ENCODE results near the gene STEAP2. TPM values are rescaled to one million over a fixed set of nuclear protein-coding genes. Genes with fewer than 3 reads are reported as not detected.

STEAP2 gene
- polyA plus RNA-seq, 1 experiment, result 6.4 TPM

DNA sequence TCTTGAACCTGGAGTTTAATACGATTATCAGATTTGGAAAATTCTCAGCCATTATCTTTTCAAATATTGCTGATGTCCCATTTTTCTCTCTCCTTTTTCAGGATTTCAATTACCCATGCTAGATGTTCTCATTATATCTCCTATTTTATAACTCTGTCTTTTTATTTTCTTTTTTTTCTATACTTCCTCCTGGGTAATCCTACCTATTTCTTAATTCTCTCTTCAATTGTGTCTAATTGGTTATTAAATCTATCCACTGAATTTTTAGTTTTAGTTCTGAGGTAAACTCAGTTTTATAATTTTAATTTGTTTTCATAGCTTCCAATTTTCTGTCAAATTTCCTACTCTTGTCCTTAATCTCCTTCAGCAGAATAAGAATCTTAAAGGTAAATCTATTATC is 41.6 kb upstream of the STEAP2 start:
- TF ChIP-seq, protein P1, sequence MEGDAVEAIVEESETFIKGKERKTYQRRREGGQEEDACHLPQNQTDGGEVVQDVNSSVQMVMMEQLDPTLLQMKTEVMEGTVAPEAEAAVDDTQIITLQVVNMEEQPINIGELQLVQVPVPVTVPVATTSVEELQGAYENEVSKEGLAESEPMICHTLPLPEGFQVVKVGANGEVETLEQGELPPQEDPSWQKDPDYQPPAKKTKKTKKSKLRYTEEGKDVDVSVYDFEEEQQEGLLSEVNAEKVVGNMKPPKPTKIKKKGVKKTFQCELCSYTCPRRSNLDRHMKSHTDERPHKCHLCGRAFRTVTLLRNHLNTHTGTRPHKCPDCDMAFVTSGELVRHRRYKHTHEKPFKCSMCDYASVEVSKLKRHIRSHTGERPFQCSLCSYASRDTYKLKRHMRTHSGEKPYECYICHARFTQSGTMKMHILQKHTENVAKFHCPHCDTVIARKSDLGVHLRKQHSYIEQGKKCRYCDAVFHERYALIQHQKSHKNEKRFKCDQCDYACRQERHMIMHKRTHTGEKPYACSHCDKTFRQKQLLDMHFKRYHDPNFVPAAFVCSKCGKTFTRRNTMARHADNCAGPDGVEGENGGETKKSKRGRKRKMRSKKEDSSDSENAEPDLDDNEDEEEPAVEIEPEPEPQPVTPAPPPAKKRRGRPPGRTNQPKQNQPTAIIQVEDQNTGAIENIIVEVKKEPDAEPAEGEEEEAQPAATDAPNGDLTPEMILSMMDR (IDR thresholded peaks at IDR 0.05; ENCODE audit: low read depth, low read length), result no peak
- ChIA-PET CTCF (interaction anchor here (1.0 kb wide), 1 partner anchor 41 kb away, joined by 5 read pairs; the partner anchor contains the start of gene STEAP2), POLR2A (no interaction called here)
- H3K27me3 ChIP-seq (ENCODE audit: control insufficient read depth, insufficient read depth, low read length), result no peaks in the 10 kb centered on the region
- no peaks in the 10 kb centered on the region for H3K9me3 ChIP-seq (ENCODE audit: control insufficient read depth, insufficient read depth, low read length)
- DNase-seq (ENCODE audit: low read depth, low spot score), result no peak
- H3K27ac ChIP-seq (ENCODE audit: low read depth, low read length), result no peak overlapping the region
- H3K4me3 ChIP-seq (ENCODE audit: low read depth, low read length), result no peak overlapping the region

- Histone ChIP-seq H3K9me3 (ENCODE audit: control insufficient read depth, insufficient read depth, low read length) (peaks cover 13% of the 10 kb centered on the region), H3K4me3 (ENCODE audit: low read depth, low read length) (no peak overlapping the region), H3K27me3 (ENCODE audit: control insufficient read depth, insufficient read depth, low read length) (no peaks in the 10 kb centered on the region), H3K27ac (ENCODE audit: low read depth, low read length) (no peak overlapping the region)
- ChIA-PET CTCF (interaction anchor here (0.8 to 1.7 kb wide), 4 partner anchors 18 to 174 kb away, joined by 3 to 4 read pairs (median 4); partner anchors contain the start of genes GTPBP10, STEAP1 and STEAP2), POLR2A (no interaction called here)
- TF ChIP-seq, protein P1 (IDR thresholded peaks at IDR 0.05; ENCODE audit: low read depth, low read length), result no peak
- DNase-seq (ENCODE audit: low read depth, low spot score), result no peak
Measured at GRCh38 chr7:90172121-90172520, 39.4 kb upstream of the STEAP2 start.

- TF ChIP-seq, protein P1 (IDR thresholded peaks at IDR 0.05; ENCODE audit: low read depth, low read length), result no peak
- ChIA-PET POLR2A (no interaction called here), CTCF (interaction anchor here (1.0 to 1.7 kb wide), 5 partner anchors 18 to 173 kb away, joined by 3 to 5 read pairs (median 3); partner anchors contain the start of genes GTPBP10, STEAP1 and STEAP2)
- DNase-seq (ENCODE audit: low read depth, low spot score), result no peak
- no peak overlapping the region for H3K4me3 ChIP-seq (ENCODE audit: low read depth, low read length)
- peaks cover 13% of the 10 kb centered on the region for H3K9me3 ChIP-seq (ENCODE audit: control insufficient read depth, insufficient read depth, low read length)
- H3K27ac ChIP-seq (ENCODE audit: low read depth, low read length), result no peak overlapping the region
- H3K27me3 ChIP-seq (ENCODE audit: control insufficient read depth, insufficient read depth, low read length), result no peaks in the 10 kb centered on the region
Measured at GRCh38 chr7:90172624-90173023, 38.9 kb upstream of the STEAP2 start.

DNA sequence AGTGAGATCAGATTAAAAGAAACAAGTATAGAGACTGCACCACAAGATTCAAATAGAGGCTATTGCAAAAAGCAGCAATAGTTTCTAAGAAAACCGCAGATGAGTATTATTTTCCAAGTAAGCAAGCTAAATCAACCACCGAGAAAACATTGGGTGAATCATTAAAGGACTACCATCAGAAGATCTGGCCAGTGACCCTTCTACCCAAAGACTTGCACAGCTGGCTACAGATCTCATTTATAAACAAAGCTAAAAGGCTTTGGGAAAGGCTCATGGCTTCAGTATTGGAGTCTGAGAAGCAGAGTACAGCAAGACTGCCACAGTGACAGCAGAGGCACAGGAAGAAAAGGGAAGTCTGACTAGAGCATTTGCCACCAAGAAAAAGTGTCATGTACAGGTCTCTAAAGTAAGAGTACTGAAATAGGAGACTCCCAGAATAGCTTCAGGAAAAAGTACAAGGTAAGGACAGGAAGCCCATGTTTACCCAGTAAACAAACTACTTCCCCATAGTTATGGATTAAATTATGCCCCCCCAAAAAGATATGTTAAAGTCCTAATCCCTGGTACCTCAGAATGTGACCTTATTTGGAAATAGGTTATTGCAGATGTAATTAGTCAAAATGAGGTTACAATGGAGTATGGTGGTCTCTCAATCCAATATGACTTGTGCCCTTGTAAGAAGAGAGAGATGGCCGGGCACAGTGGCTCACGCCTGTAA is 38.3 kb upstream of the STEAP2 start:
- Histone ChIP-seq H3K27ac (ENCODE audit: low read depth, low read length) (no peak overlapping the region), H3K27me3 (ENCODE audit: control insufficient read depth, insufficient read depth, low read length) (no peaks in the 10 kb centered on the region), H3K9me3 (ENCODE audit: control insufficient read depth, insufficient read depth, low read length) (peaks cover 13% of the 10 kb centered on the region), H3K4me3 (ENCODE audit: low read depth, low read length) (no peak overlapping the region)
- POLR2A ChIA-PET, result interaction anchor here (1.2 kb wide), 1 partner anchor 38 kb away, joined by 3 read pairs; the partner anchor contains the start of gene STEAP2
- DNase-seq (ENCODE audit: low read depth, low spot score), result peak; percentile 46
- CTCF ChIA-PET, result interaction anchor here (1.0 to 1.7 kb wide), 4 partner anchors 19 to 173 kb away, joined by 3 to 5 read pairs (median 4); partner anchors contain the start of genes GTPBP10, STEAP1 and STEAP2
- TF ChIP-seq, protein P1 (IDR thresholded peaks at IDR 0.05; ENCODE audit: low read depth, low read length), result no peak

DNA sequence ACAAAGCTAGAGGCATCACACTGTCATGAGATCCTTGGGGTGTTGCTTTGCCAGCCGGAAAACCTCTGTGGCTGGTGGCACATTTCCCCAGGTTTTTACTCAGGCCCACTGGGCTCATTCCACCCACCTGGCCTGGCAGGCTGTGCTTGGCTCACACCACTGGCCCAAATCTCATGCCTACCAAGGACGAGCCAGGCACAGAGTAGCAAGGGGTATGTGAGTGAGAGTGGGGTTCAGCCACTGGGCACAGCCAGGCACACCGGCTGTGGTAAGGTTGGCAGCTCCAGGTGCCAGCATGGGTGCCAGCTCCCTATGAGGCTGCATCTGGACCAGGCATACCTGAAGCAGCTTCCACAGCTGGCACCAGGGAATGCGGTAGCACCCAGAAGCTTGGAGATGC is 35.9 kb upstream of the STEAP2 start:
- H3K9me3 ChIP-seq (ENCODE audit: control insufficient read depth, insufficient read depth, low read length), result peaks cover 13% of the 10 kb centered on the region
- no peak for DNase-seq (ENCODE audit: low read depth, low spot score)
- no peak overlapping the region for H3K4me3 ChIP-seq (ENCODE audit: low read depth, low read length)
- no peaks in the 10 kb centered on the region for H3K27me3 ChIP-seq (ENCODE audit: control insufficient read depth, insufficient read depth, low read length)
- ChIA-PET POLR2A (no interaction called here), CTCF (interaction anchor here (1.0 kb wide), 1 partner anchor 36 kb away, joined by 4 read pairs; the partner anchor contains the start of gene STEAP2)
- TF ChIP-seq, protein P1 (IDR thresholded peaks at IDR 0.05; ENCODE audit: low read depth, low read length), result no peak
- H3K27ac ChIP-seq (ENCODE audit: low read depth, low read length), result no peak overlapping the region

All from AG04450 (cell line).